ENCODE results near the gene LPIN2.

- TF ChIP-seq EZH2 (IDR thresholded peaks at IDR 0.05; ENCODE audit: insufficient read depth, poor library complexity, severe bottlenecking) (no peak), EZH2phosphoT487 (IDR thresholded peaks at IDR 0.05; ENCODE audit: insufficient read depth, low read depth) (no peak)
These were observed 38.9 kb upstream of the LPIN2 start for GRCh38 chr18:3051718-3052410.
